ENCODE results near the gene CTTNBP2.

Gene CTTNBP2

DNA sequence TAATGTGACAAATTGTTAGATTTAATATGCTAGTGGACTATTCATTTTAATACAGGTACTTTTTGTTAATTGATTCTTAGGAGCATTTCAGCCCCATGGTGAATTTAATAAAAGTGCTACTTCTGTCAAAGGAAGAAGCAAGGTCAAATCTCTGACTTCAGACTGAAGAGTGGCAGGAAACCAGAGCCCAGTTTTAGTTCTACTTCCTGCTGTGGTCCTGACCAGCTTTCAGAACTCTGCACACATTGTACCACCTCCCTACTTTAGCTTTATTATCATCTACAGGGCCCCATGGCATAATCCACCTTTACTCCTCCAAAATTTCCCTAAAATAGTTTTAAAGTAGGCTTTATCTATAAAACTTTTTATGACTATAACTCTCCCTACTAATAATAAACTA lies 33.7 kb downstream of the CTTNBP2 start:
- no peak for DNase-seq (ENCODE audit: insufficient read length)
- TF ChIP-seq TAF1 (IDR thresholded peaks at IDR 0.05; ENCODE audit: borderline replicate concordance, low read depth, low read length), result no peak
- no peak for TF ChIP-seq POLR2AphosphoS5 (IDR thresholded peaks at IDR 0.05; ENCODE audit: low read depth, low read length)
- no peak for TF ChIP-seq POLR2A (IDR thresholded peaks at IDR 0.05; ENCODE audit: low read depth, low read length)
- peak; percentile 60 for FAIRE-seq

DNA sequence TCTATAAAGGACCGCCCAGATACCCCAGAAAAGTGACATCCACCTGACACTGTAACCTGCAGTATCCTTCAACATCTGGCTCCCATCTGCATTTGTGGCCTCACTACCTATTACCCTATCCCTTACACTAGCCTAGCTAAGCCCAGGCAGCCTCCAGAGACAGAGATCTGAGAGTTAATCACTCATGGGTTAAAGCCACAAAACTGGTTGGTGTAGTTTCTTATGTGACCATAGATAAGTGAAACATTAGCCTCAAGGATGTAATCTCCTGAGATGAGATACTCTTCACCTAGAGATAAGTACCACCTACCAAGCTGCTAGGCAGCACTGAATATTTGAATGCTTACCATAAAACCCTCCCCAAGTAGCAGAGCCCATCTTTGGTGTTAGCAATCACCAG lies 35.4 kb downstream of the CTTNBP2 start:
- TF ChIP-seq TAF1 (IDR thresholded peaks at IDR 0.05; ENCODE audit: borderline replicate concordance, low read depth, low read length) (no peak), POLR2AphosphoS5 (IDR thresholded peaks at IDR 0.05; ENCODE audit: low read depth, low read length) (no peak), POLR2A (IDR thresholded peaks at IDR 0.05; ENCODE audit: low read depth, low read length) (no peak)
- DNase-seq (ENCODE audit: insufficient read length), result no peak
- no peak for FAIRE-seq

DNA sequence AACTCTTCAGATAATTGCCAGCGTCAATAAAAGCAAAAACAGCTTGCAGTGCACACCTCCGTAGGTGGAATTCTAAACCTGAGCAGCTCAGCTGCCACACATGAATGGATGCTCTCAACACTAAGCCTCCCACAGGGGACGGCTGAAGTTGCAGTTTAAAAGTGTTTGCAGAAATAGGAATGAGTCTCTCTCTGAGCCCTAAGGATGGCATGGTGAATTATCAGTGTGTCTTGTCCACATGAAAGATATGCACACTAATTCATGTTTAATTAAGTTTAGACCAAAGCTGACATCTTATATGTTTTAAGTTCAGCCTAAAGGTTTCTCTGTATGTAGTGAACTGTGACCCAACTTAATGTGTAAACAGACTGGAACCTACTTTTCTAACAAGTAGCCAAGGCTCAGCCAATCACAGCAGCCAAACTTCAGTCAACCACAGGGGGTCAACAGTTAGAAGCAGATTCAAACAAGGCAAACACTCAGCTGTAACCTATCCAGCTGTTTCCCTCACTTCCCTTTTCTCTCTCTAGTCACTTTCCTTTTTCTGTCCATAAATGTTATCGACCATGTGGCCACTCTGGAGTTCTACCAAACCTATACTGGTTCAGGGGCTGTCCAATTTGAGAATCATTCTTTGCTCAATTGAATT lies 38.1 kb downstream of the CTTNBP2 start:
- FAIRE-seq (no peak), DNase-seq (ENCODE audit: insufficient read length) (no peak)

DNA sequence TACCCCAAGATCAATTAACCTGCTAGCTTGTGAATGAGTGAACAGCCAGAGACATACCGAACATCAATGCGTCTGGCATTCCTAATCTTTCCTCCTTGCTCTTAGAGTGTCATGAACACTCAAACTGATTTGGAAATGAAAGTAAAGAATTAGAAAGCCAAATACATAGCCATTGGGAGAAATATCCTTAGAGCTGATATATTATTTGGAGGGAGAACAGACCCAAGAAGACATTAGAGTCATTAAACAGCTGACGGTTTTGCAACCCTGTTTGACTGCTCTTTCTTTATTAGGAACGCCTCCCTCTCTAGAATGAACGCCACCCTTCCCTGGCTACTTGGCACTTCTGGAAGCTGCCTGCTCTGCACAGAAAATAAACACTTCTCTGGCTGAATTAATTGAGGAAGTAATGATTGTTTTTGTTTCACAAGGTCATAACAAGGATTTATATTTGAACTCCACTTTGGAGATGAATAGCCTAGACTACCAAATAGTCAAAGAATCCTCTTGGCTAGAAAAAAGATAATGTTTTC lies 42.8 kb downstream of the CTTNBP2 start:
- no peak for FAIRE-seq
- no peak for DNase-seq (ENCODE audit: insufficient read length)
- TF ChIP-seq POLR2AphosphoS5 (IDR thresholded peaks at IDR 0.05; ENCODE audit: low read depth, low read length) (no peak), TAF1 (IDR thresholded peaks at IDR 0.05; ENCODE audit: borderline replicate concordance, low read depth, low read length) (no peak), POLR2A (IDR thresholded peaks at IDR 0.05; ENCODE audit: low read depth, low read length) (no peak)

More for the DNA sequence above, 38.1 kb downstream of the CTTNBP2 start:
- TF ChIP-seq POLR2AphosphoS5 (IDR thresholded peaks at IDR 0.05; ENCODE audit: low read depth, low read length) (no peak), POLR2A (IDR thresholded peaks at IDR 0.05; ENCODE audit: low read depth, low read length) (no peak), TAF1 (IDR thresholded peaks at IDR 0.05; ENCODE audit: borderline replicate concordance, low read depth, low read length) (no peak)

DNA sequence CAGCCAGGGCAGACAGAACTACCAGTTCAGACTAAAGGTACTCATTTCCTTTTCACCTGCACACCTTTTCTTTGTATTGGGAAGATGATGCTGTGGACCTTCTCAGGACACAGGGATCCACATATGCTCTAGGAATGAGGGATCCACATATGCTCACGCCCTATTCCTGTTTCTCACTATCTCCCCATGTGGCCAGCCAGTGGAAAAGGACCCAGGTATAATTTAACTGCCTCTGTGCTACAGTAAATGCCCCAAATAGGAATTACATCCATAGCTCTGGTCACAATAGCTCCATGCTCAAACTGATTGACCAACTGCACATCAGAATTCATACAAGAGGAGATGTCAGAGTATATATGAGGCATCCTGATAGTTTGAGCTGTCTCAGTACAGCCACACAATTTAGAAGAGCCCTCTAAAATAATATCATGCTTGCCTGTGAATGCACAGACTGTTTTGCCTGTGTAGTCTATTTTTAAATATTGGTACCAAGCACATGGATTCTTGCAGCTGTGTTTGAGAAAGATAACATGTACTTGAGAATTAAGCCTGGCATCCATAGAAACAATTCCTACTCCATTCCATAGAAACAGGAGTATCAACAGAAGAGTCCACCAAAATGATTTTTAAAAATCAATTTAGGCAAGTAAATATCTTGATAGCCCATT lies 43.7 kb downstream of the CTTNBP2 start:
- TF ChIP-seq TAF1 (IDR thresholded peaks at IDR 0.05; ENCODE audit: borderline replicate concordance, low read depth, low read length), result no peak
- TF ChIP-seq POLR2A (IDR thresholded peaks at IDR 0.05; ENCODE audit: low read depth, low read length), result no peak
- no peak for TF ChIP-seq POLR2AphosphoS5 (IDR thresholded peaks at IDR 0.05; ENCODE audit: low read depth, low read length)
- DNase-seq (ENCODE audit: insufficient read length), result no peak
- FAIRE-seq, result no peak

DNA sequence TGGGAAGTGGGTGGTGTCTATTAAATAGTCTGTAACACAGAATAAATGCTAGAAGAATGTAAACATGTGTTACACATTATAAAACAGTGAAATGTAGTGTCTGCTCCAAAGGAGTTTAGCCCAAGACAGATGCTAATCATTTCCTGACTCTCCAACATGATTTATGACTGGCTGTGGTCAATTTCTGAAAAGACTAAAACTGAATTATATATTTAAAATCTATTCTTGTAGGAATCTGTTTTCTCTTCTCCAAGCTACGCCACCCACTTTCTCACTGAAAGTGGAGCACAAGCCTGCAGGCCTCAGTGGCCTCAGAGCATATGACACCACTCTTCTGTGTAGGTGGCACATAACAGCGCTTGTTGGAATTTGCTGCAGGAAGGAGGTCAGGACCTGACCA lies 44.4 kb downstream of the CTTNBP2 start:
- DNase-seq (ENCODE audit: insufficient read length) (no peak), FAIRE-seq (no peak)
- no peak for TF ChIP-seq POLR2A (IDR thresholded peaks at IDR 0.05; ENCODE audit: low read depth, low read length)
- TF ChIP-seq POLR2AphosphoS5 (IDR thresholded peaks at IDR 0.05; ENCODE audit: low read depth, low read length), result no peak
- no peak for TF ChIP-seq TAF1 (IDR thresholded peaks at IDR 0.05; ENCODE audit: borderline replicate concordance, low read depth, low read length)

DNA sequence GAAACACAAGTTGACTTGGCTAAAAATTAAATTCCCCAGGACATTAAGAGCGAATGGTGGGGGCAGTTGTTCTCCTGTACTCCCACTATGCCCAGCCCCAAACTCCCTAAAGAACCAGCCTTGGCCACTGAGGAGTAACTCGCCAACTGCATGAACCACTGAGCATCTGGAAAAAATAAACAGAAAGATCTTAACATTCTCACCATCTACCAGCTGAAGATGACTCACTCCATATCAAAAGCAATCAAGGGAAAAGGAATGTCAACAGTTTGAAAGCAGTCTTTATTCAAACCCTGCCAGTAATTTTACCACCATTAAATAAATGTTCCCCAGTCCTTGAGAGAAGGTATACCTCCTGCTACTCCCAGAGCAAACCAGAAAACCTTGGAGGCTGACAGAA lies 45.4 kb downstream of the CTTNBP2 start:
- TF ChIP-seq POLR2AphosphoS5 (IDR thresholded peaks at IDR 0.05; ENCODE audit: low read depth, low read length) (no peak), TAF1 (IDR thresholded peaks at IDR 0.05; ENCODE audit: borderline replicate concordance, low read depth, low read length) (no peak), POLR2A (IDR thresholded peaks at IDR 0.05; ENCODE audit: low read depth, low read length) (no peak)
- FAIRE-seq, result no peak
- no peak for DNase-seq (ENCODE audit: insufficient read length)

DNA sequence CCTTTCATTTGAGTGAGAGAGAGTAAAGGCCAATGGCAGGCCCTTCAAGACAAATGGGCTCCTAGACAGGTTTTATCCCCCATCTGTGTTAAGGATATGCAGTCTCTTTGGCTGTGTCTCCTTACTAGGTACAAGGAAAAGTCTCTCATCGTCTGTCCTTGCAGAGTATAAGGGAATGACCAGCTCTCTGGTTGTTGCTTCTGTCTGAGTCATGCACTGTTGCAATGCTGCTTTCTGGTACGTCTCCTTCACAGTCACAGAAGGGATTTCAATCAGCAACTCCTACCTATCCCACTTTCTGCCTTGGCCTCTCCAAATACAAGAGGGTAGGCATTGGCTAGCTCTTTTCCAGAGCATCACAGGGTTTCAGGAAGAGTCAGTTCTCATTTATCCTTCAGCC lies 48.1 kb downstream of the CTTNBP2 start:
- DNase-seq (ENCODE audit: insufficient read length) (no peak), FAIRE-seq (no peak)
- no peak for TF ChIP-seq TAF1 (IDR thresholded peaks at IDR 0.05; ENCODE audit: borderline replicate concordance, low read depth, low read length)

DNA sequence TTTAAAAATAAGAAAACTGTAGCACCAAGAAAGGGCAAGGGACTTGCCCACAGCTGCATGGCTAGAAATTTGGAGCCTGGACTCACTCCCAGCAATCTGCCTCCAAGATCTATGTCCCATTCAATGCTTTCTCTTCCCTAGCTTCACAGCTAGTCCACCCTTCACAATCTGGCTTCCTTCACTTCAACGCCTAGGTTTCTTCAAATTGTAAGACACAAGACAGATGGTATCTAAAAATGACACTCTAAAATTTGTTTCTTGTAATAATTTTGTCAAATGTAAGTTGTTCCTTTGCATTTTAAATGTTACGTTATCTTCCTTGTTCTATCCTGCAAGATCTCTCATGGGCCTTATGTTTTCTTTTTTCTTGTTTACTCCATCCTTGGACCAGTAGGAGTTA lies 48.6 kb downstream of the CTTNBP2 start:
- no peak for DNase-seq (ENCODE audit: insufficient read length)

DNA sequence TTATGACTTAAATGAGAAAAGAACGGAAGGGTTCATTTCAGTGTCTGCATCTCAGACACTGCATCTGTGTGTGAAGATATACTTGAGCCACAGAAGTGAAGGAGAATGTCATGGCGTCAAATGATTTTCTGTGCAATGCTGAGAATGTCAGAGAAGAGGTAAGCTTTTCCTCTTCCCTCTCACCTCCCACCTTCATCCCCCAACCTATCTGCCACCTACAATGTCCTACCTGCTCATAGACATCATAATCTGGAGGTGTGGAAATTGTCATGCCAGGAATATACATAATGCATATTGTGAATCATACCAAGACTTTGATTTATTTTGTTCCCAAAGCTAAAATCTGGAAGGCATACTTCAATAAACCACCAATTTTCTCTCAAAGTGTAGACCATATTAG lies 53.7 kb downstream of the CTTNBP2 start:
- TF ChIP-seq TAF1 (IDR thresholded peaks at IDR 0.05; ENCODE audit: borderline replicate concordance, low read depth, low read length), result no peak
- TF ChIP-seq POLR2AphosphoS5 (IDR thresholded peaks at IDR 0.05; ENCODE audit: low read depth, low read length), result no peak
- no peak for TF ChIP-seq POLR2A (IDR thresholded peaks at IDR 0.05; ENCODE audit: low read depth, low read length)
- DNase-seq (ENCODE audit: insufficient read length), result no peak
- FAIRE-seq, result no peak

More for the DNA sequence above, 48.6 kb downstream of the CTTNBP2 start:
- no peak for FAIRE-seq
- no peak for TF ChIP-seq TAF1 (IDR thresholded peaks at IDR 0.05; ENCODE audit: borderline replicate concordance, low read depth, low read length)
- TF ChIP-seq POLR2A (IDR thresholded peaks at IDR 0.05; ENCODE audit: low read depth, low read length), result no peak
- TF ChIP-seq POLR2AphosphoS5 (IDR thresholded peaks at IDR 0.05; ENCODE audit: low read depth, low read length), result no peak

DNA sequence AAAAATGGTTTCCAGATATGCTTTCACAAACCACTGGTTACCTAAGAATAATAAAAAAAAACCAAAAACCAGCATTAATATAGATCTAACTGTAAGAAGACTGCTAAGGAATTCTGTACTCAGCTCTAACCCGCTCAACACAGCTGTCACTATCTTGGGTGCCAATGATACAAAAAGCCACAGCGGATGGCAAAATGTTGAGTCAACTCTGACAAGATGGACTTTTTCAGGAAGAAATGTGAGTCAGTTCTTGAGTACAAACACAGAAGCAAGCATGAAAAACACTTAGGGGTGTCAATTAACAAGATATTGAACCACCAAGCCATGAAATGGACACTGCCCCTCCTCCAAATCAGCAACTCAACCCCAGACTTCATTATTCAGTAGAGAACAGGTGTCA lies 55.0 kb downstream of the CTTNBP2 start:
- no peak for TF ChIP-seq POLR2A (IDR thresholded peaks at IDR 0.05; ENCODE audit: low read depth, low read length)
- TF ChIP-seq POLR2AphosphoS5 (IDR thresholded peaks at IDR 0.05; ENCODE audit: low read depth, low read length), result no peak
- TF ChIP-seq TAF1 (IDR thresholded peaks at IDR 0.05; ENCODE audit: borderline replicate concordance, low read depth, low read length), result no peak
- DNase-seq (ENCODE audit: insufficient read length) (no peak), FAIRE-seq (no peak)

DNA sequence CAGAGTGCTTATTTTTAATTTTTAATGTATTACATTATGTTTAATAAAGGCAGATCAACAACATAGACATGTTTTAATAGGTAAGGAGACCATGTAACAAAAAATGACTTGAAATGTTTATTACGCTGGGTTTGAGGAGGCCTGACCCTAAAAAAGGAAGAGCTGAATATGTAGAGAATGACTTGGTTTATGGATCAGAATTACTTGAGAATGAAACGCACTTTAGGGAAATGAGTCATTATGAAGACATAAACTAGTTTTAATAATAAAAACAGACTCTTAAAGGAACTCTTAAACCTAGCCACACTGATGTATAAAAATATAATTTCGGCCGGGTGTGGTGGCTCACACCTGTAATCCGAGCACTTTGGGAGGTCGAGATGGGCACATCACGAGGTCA lies 56.5 kb downstream of the CTTNBP2 start:
- TF ChIP-seq POLR2AphosphoS5 (IDR thresholded peaks at IDR 0.05; ENCODE audit: low read depth, low read length) (no peak), TAF1 (IDR thresholded peaks at IDR 0.05; ENCODE audit: borderline replicate concordance, low read depth, low read length) (no peak), POLR2A (IDR thresholded peaks at IDR 0.05; ENCODE audit: low read depth, low read length) (no peak)
- FAIRE-seq, result no peak

More for the DNA sequence above, 56.5 kb downstream of the CTTNBP2 start:
- no peak for DNase-seq (ENCODE audit: insufficient read length)

All from GM12892 (cell line).